Prostate gland (tissue), 2 donors: ENCODE data around the gene HOXD13.

Experiments
- CTCF ChIP-seq, 4 experiments: fragments of 200-600 bp in 2 of 4; fragments of 450-650 bp in 2 of 4; sonication (generic) in 2 of 4; IDR thresholded peaks; 1 replicate in 3 of 4; 2 replicates in 1 of 4; pipeline ENCODE4 v1.5.1; 2016 to 2019; ENCODE audit warnings: antibody characterized with exemption in 4 of 4, mild to moderate bottlenecking in 2 of 4, moderate library complexity in 2 of 4
- POLR2AphosphoS5 ChIP-seq: sonication (generic); formaldehyde crosslinking; IDR thresholded peaks from one replicate; pipeline ENCODE4 v1.6.1; 2017; ENCODE audit warnings: antibody characterized with exemption

DNA sequence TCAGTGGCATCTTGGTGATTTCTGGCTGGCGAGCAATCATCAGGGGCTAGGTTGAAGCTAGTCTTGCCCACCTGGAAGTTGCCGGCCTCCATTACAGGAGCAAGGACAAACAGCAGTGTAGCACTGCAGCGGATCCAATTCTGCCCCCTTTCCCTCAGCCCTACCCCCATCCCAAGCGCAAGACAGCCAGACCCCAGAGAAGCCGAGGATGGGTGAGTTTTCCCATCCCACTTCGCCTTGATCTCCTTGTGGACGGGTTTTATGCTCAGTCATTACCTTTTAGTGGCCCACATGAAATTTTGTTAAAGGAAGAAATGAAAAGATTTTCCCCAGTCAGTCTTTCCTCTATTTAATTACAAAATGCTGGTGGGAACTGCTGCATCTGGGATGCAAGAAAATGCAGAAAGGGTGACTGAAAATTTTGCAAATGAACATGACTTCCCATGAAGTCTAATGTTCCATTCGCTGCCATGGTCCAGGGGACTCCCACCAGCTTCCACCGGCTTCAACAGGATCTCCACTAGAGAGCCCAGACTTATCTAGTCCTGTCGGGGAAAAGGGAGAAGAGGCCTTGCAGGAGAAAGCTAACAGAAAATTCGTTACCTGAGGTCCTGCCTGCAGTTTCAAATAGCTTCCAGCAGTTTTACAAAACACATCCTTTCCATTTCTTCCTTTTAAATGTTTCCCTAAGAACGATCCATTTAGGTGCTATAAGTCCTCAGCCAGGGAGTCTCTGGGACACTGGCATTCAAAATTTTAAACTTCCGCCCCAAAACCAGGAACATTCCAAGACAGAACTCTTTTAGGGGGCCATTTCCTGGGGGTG, 28.1 kb downstream of the HOXD13 start:
- TF ChIP-seq CTCF (IDR thresholded peaks at IDR 0.05) (no peak), POLR2AphosphoS5 (no peak)
